HL-60 (cell line): Measurements from ENCODE around the gene PBX3.

ENCODE experiments used
- CTCF ChIP-seq: IDR thresholded peaks from one replicate; pipeline ENCODE4 v1.5.1; 2011; ENCODE audit warnings: low read length, control low read depth, inconsistent platforms; ENCODE audit not compliant: insufficient read depth
- GABPA ChIP-seq: IDR thresholded peaks from 2 replicates; pipeline ENCODE4 v1.6.1; 2012; ENCODE audit warnings: low read depth

GRCh38 chr9:125953314-125954019 lies 206.3 kb downstream of the PBX3 start:
- TF ChIP-seq CTCF (no peak), GABPA (no peak)
